Right hindlimb (tissue), 1 donor: ENCODE data around the gene EEFSEC.

Experiments
- DNase-seq: peaks from one replicate; pipeline ENCODE4 v3.0.0-alpha.2; 2018

EEFSEC gene

DNA sequence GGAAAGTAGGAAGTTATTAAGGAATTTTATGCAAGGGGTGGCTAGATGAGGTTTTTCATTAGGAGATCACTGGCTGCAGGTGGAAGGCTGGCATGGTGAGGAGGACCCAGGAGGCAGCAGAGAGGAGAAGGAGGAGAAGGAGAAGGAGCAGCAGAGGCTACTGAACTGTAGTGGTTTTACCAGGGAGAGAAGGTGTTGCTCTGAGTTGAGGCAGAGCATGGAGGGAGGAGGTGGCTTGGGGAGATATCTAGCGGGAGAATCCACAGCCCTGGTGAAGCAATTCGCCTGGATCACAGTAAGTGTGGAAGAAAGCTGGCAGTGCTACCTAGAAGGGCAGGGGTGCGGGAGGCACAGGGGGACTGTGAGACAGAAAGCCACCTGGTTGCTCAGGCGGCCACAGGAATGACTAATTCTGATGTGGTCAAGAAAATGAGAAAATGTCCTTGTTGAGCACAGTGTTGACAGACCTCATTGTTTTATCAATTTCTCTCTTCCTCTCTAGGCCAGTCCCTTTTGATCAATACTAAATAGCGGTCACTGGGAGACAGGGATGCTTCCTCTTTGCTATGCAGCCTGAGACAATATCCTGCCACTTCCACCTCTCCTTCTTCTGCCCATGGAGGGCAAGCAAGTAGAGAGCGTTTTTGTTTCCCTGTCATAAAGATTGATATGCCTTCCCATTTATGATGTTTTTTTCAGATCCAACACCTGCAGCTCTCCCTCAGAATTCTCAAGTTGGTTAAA is 94.6 kb downstream of the EEFSEC start:
- no peak for DNase-seq

- no peak for DNase-seq
Observed at GRCh38 chr3:128252083-128252482, 98.8 kb downstream of the EEFSEC start.

- DNase-seq = no peak
Observed at GRCh38 chr3:128253150-128253549, 99.9 kb downstream of the EEFSEC start.

GRCh38 chr3:128254066-128254590 is 100.8 kb downstream of the EEFSEC start:
- DNase-seq = no peak

DNA sequence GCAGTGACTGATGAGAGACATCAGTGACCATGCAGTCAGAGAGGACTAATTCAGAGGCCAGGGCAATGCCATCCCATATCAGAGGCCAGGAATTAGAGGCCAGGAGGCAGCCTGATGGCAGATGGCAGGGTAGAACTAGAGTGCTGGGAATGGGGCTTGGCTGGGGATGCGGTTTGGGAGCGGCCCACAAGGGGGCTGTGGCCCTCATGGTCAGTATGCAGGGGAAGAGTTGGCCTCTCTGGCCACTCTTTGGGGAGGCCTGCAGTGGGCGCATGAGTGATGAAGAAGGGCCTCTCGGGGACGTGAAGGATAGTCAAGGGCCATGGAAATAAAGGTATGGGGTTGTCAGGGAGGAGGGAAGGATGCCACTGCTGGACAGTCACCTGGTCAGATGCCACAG is 101.7 kb downstream of the EEFSEC start:
- DNase-seq = no peak

GRCh38 chr3:128256131-128256530 is 102.8 kb downstream of the EEFSEC start:
- DNase-seq = no peak

GRCh38 chr3:128257632-128258031 is 104.4 kb downstream of the EEFSEC start:
- no peak for DNase-seq

GRCh38 chr3:128260275-128260674 is 107.0 kb downstream of the EEFSEC start:
- DNase-seq = no peak

DNA sequence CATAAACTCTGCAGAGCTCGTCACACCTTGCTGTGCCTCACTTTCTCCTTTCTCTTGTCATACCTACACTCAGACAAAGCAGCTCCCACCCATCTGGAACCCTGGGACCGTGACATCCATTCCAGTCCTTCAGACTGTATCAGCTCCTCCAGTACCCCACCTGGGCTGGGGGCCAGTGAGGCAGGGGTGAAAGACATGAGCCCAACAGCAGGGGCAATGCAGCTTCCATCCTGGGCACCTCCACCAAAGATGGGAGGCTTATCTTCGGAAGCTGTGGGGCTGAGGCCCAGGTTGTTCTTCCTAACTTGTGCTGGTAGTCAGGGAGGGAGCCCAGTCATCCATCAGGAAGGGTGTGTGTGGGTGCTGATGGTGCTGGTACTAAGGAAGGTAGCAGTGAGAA is 109.2 kb downstream of the EEFSEC start:
- DNase-seq = no peak

DNA sequence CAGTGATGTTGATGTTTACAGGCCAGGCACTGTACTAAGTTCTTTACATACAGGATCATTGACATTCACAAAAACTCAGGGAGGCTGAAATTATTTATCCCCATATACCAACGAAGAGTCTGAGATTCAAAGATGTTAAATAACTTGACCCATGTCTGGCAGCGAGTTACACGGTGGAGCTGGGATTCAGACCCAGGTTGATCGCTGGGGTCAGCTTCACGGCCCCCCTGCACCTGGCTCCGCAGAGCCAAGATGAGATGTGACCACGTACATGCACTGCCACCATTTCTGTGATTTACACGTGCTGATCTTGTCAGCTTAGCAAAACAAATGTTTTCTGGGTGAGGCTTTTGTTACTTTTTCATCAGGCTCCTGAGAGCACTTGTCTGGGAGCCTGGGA is 109.8 kb downstream of the EEFSEC start:
- no peak for DNase-seq

DNA sequence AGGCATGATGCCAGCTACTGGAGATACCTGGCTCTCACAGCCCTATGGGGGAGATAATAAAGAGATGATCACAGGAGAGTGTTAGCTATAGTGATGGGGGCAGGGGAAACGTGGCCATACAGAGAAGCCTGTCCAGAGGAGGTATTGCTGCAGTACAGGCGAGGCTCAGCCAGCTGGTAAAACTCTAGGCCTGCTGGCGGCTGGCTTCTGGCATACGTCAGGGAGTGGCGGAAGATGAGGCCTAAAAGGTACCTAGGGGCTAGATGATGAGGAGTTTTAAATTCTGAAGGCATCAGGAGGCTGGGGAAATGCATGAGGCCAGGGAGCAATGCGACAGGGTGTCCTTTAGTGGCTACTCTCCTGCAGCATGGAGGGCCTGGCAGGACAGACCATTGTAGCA is 110.7 kb downstream of the EEFSEC start:
- DNase-seq = no peak

GRCh38 chr3:128266453-128266852 is 113.2 kb downstream of the EEFSEC start:
- DNase-seq = no peak

- DNase-seq = no peak
Observed at GRCh38 chr3:128267541-128267940, 114.3 kb downstream of the EEFSEC start.

- no peak for DNase-seq
Observed at GRCh38 chr3:128269006-128269775, 115.9 kb downstream of the EEFSEC start.

DNA sequence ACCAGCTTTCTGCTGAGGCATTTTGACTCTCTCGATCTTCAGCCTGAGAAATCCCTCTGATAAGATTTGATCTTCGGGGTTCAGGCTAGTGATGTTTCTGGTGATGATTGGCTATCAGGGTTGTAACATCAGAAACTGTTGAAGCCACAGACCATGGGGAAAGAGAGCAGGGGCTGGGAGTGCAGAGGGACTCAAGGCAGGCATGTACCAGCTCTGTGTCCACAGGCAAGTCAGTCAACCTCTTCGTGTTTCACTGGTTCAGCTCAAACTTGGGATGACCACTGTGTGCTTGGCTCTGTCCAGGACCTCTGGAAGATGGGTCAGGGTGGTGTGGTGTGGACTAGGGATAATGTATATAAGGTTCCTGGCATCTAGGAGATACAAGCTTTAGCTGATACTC is 116.5 kb downstream of the EEFSEC start:
- no peak for DNase-seq

DNA sequence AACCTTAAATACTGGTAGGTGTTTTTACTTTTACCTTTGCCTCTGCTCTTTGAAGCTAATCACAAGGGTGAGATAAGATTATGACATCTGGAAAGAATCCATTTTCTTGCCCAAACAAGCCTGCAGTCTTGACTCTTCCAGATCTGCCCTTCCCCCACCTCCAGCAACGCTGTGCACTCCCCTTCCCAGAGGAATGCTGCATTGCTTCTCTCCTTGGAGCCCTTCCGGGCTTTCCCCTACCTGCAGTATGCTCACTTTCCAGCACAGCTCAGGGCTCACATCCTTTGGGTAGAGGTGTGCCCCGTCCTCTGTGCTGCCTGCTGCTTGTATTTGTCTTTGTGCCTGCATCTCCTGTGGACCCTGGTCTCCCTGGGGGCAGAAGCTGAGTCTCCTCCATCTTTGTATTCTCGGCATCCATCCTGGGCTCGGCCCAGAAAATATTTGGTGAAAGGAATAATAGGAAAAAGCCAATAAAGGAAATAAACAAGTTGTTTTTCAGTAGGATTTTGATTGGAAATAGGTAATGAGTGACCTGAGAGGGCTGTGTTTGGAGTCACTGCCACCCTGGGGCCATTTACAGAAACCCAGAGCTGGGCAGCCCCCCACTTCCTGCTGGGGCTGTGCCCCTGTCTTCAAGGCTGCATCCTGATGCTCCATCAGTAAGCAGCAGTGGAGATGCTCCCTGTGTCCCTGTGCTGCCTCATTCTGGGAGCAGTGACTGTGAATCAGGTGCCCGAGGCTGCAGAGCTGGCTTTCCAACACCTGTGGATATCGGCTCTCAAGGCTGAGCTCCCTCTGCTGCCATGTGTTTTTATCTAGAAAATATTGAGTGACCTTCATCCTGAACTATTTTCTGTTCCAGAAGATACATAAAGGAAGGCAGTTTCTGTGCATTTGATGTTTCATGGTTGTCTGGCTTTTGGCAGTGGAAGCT is 117.5 kb downstream of the EEFSEC start:
- no peak for DNase-seq

DNA sequence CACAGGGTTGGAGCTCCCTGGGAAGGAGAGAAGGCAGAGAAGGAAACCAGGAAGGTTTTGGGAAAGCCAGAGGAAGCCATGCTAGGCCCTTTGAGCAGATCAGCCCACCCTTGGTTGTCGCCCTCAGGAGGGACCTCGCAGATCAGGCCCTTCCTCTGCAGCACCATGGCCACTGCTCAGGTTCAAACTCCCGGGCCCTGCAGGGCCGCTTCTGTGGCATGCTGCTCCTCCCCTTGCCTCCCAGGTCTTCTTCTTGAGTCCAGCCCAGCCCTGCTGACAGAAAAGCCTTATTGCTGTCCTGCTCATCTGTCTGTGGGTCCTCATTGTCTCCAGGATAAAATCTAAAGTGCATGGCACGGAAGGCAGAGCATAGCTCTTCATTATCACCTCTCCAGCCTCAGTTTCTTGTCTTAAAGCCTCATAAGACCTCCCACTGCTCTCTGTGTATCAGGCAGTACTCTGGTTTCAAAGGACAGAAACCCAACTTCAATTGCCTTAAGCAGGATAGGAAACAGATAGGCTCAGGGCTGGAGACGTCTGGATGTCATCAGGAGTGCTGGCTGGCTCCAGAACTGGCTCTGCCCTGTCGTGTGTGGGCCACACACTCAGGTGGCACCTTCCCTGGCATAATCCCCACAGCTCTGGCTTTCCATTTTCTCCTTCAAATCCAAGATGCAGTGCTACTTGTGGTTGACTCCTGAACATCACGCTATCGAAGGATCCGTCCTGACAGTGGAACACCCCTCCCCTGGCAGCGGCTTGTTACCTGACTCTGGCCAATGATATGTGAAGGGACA is 118.5 kb downstream of the EEFSEC start:
- DNase-seq = no peak

GRCh38 chr3:128273109-128273840 is 120.0 kb downstream of the EEFSEC start:
- DNase-seq = no peak

- no peak for DNase-seq
Observed at GRCh38 chr3:128273841-128274573, 120.7 kb downstream of the EEFSEC start.

- DNase-seq = no peak
Observed at GRCh38 chr3:128274837-128275236, 121.6 kb downstream of the EEFSEC start.
